Measurements from ENCODE around the gene EFEMP1.

DNA sequence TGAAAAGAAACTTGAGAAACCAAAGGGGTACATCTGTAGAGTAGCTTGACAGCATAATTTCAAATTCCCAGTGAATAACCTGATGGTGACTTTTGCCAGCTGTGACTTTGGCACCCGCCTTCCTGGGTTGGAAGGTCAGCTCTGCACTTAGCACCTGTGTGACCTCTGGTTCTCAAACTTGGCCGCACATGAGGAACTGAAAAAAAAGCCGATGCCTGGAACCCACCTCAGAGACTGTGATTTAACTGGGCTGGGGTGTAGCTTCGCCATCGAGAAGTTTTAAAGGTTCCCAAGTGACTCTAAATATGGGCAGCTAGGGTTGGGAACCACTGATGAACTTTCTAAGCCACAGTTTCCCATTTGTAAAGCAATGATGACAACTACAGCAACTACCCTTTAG is 6.5 kb downstream of the EFEMP1 start:
- TF ChIP-seq YY1 (IDR thresholded peaks at IDR 0.05; ENCODE audit: insufficient read depth, insufficient read length) (no peak), ZNF274 (IDR thresholded peaks at IDR 0.05; ENCODE audit: low read depth, low read length) (no peak)
